Activated naive CD4-positive, alpha-beta T cell treated with anti-CD3 and anti-CD28 coated beads, Interleukin-2, amount 10 ng/mL, durations not matched to agents 7 days and 5 days (primary cell): Measurements from ENCODE around the gene SKIDA1.
A peak's percentile ranks its signal among the peaks of the same experiment; 100 is the strongest.

Experiments used
- CTCF ChIA-PET: fragments of 350-600 bp; sonication (Branson Sonifier 250); formaldehyde crosslinking; loops from one replicate; lab custom pipeline; 2021; ENCODE audit warnings: antibody characterized with exemption; lab: Charles Lee
- DNase-seq: peaks from one replicate; pipeline ENCODE4 v3.0.0-alpha.2; 2020
- H3K27ac Mint-ChIP-seq: one replicate; pipeline ENCODE4 v1.8.0; 2021; ENCODE audit warnings: mild to moderate bottlenecking, moderate library complexity, mixed read lengths
- H3K27me3 Mint-ChIP-seq: one replicate; pipeline ENCODE4 v1.8.0; 2021; ENCODE audit warnings: mild to moderate bottlenecking, mixed read lengths
- H3K36me3 Mint-ChIP-seq: one replicate; pipeline ENCODE4 v1.8.0; 2021; ENCODE audit warnings: mixed read lengths
- H3K4me1 Mint-ChIP-seq: one replicate; pipeline ENCODE4 v1.8.0; 2021; ENCODE audit warnings: mixed read lengths
- H3K4me3 Mint-ChIP-seq: one replicate; pipeline ENCODE4 v1.8.0; 2021; ENCODE audit warnings: mild to moderate bottlenecking, moderate library complexity, mixed read lengths
- H3K9me3 Mint-ChIP-seq: one replicate; pipeline ENCODE4 v1.8.0; 2021; ENCODE audit warnings: mixed read lengths

SKIDA1 gene

DNA sequence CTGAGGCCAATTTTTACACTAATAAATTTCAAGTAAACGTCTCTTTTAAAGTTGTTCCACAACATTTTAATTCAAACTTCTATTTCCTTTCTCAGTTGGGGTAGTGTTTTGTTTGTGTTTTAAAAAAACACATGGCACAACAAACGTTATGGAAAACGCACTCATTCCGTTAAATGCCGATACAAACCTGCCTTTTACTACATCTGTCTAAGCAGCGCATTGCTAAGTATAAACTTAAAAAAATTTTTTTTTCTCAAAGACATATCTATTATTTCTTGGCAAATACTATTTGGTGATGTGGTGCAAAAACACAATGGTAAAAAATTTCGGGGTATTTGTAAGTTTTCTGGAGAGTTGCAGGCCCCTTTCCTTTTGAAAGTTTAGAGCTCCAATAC, 1.4 kb downstream of the SKIDA1 start:
- H3K4me1 Mint-ChIP-seq: peaks cover 54% of the 10 kb centered on the region
- H3K36me3 Mint-ChIP-seq: peaks cover 6% of the 10 kb centered on the region
- H3K4me3 Mint-ChIP-seq: no peak overlapping the region
- no peaks in the 10 kb centered on the region for H3K9me3 Mint-ChIP-seq
- CTCF ChIA-PET: no interaction called here
- no peak overlapping the region for H3K27ac Mint-ChIP-seq
- no peak for DNase-seq
- H3K27me3 Mint-ChIP-seq: peaks cover 77% of the 10 kb centered on the region

DNA sequence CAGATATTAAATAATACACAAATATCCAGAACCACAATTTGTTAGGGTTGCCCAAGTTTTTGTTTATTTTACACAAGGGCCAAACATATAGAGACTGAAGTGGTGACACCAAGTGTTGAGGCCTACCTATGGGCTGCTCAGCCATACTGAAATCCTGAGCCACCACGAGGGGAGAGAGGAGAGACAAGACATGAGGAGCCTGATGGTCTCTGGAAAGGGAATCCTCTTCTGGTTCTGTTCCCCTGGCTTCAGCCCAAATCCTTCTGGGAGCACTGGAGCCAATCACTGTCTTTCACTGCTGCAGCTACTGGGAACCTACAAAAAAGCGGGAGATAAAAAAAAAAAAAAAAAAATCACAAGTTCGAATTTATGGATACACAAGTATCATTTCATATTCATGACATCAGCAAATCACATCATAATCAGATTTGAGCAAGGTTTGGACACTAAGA, 1.9 kb downstream of the SKIDA1 start:
- Mint-ChIP-seq H3K4me3 (no peak overlapping the region), H3K4me1 (peaks cover 60% of the 10 kb centered on the region), H3K27me3 (peaks cover 79% of the 10 kb centered on the region), H3K27ac (no peak overlapping the region), H3K36me3 (peaks cover 6% of the 10 kb centered on the region), H3K9me3 (no peaks in the 10 kb centered on the region)
- DNase-seq: no peak
- CTCF ChIA-PET: no interaction called here

DNA sequence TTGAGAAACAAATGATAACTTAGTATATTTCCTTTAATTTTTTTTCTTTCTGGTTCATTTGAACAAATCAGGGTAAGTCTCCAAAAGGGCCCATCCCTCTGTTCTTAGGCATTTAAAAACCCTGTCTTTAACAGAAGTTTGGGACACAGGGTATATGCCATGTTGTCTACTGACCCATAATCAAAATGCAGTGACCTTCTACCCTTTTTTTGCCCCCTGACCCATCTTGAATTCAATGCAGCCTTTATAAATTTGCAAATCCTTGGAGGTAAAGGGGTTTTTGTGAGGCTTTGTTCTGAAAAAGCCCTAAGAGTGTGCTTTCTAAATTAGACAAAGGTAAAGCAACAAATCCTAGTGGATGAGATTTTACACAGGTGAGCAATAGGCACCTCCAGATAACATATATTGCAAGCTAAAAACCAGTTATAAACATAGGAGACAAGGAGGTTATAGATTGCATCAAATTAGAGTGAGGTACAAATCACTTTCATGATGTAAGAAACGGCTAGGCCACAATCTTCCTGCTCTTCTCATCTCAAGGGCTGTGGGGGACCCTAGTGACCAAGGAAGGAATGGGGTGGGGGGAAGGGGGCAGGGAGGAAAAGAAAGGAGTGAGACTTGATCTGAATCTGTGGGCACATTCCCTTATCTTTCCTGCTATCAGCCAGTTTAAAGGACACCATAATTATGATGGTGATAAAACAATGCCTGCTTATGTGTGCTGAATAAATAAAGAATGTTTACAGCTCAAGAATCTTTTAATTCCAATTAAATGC, 2.7 kb downstream of the SKIDA1 start:
- H3K4me1 Mint-ChIP-seq: peaks cover 61% of the 10 kb centered on the region

DNA sequence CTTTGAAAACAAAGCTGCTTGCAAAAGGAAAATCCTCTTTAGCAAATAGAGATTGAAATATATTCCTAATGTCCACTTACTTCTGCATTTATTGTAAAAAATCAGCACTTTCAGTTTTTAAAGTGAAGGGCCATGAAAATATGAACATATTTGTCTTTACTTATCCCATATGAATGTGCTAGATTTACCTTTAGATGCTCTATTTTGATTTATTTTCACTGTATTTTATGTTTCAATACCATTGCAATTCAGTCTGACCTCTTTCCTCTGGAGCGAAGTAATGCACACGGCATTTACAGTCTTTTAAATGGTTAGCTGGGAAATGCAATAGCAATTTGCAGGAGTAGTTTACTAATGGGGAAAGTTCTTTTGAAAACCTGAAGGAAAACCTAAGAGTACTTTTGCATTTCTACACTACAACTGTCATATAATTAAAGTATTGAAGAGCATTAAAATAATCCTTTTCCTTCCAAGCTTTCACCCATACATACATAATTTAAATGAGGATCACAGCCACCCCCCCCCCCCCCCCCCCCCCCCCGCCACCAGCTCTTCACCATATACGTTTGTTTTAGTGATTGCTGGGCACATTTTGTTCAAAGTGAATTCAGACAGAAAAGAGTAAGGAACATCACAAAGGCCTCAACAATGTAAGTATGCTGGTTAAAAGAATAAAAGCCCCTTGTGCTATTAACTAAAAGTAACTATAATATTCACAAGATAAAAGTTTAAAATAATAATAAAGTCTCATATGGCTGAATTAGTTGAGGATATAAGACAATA, 3.5 kb downstream of the SKIDA1 start:
- Mint-ChIP-seq H3K27me3 (peaks cover 79% of the 10 kb centered on the region), H3K36me3 (peaks cover 6% of the 10 kb centered on the region), H3K4me1 (peaks cover 62% of the 10 kb centered on the region), H3K4me3 (no peak overlapping the region), H3K9me3 (no peaks in the 10 kb centered on the region), H3K27ac (no peak overlapping the region)
- CTCF ChIA-PET: interaction anchor here (0.6 to 1.5 kb wide), 3 partner anchors 11 to 211 kb away, joined by 3 to 5 read pairs (median 3); no protein-coding TSS in a partner anchor
- no peak for DNase-seq

More for the DNA sequence above, 2.7 kb downstream of the SKIDA1 start:
- no peak for DNase-seq
- CTCF ChIA-PET: interaction anchor here (0.6 kb wide), 2 partner anchors 10 to 42 kb away, joined by 3 read pairs; no protein-coding TSS in a partner anchor
- H3K36me3 Mint-ChIP-seq: peaks cover 6% of the 10 kb centered on the region
- H3K27me3 Mint-ChIP-seq: peaks cover 79% of the 10 kb centered on the region
- no peak overlapping the region for H3K4me3 Mint-ChIP-seq
- no peak overlapping the region for H3K27ac Mint-ChIP-seq
- no peaks in the 10 kb centered on the region for H3K9me3 Mint-ChIP-seq

DNA sequence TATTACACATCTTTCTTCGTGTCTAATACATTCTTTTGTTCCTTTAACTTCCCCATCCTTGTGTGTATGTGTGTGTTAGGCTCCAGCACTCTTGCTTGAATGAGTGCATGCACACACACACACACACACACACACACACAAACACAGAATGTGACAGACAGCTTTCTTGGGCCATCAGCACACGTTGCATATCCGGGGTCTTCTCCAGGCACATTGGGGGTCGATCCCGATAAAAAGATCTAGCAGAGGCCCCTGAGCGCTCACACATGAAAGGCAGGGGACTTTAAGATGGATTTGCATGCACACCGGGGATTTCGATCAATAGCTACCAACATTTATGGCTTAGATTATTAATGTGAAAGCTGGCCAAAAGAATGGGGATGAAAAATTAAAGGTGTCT, 4.5 kb downstream of the SKIDA1 start:
- H3K27ac Mint-ChIP-seq: no peak overlapping the region
- no peaks in the 10 kb centered on the region for H3K9me3 Mint-ChIP-seq
- peaks cover 6% of the 10 kb centered on the region for H3K36me3 Mint-ChIP-seq
- peaks cover 56% of the 10 kb centered on the region for H3K4me1 Mint-ChIP-seq
- CTCF ChIA-PET: interaction anchor here (1.5 to 3.5 kb wide), 2 partner anchors 24 to 212 kb away, joined by 5 to 25 read pairs; no protein-coding TSS in a partner anchor
- peaks cover 78% of the 10 kb centered on the region for H3K27me3 Mint-ChIP-seq
- H3K4me3 Mint-ChIP-seq: no peak overlapping the region
- DNase-seq: no peak

DNA sequence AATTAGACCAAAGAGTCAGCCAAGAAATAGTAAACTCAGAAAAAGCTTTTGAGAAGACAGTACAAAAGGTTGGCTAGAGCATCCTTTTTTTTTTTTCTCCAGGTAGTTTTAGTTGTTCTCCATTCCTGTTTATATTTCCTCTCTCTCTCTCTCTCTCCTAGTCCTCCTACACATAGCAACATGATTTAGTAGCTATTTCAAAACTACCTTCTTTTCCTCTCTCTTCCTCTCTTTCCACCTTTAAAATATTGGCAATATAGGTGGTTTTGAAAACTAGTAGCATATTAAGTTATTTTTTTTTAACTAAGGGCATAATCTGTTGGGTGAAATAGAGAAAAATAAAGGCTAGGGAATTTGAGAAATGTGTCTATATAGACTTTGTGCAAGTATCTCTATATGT, 5.0 kb downstream of the SKIDA1 start:
- no peaks in the 10 kb centered on the region for H3K9me3 Mint-ChIP-seq
- H3K4me3 Mint-ChIP-seq: peak overlapping the region; percentile 33
- H3K36me3 Mint-ChIP-seq: peaks cover 6% of the 10 kb centered on the region
- H3K27me3 Mint-ChIP-seq: peaks cover 79% of the 10 kb centered on the region
- peaks cover 58% of the 10 kb centered on the region for H3K4me1 Mint-ChIP-seq
- no peak overlapping the region for H3K27ac Mint-ChIP-seq
- no peak for DNase-seq
- CTCF ChIA-PET: interaction anchor here (1.5 to 3.5 kb wide), 2 partner anchors 23 to 212 kb away, joined by 5 to 25 read pairs; no protein-coding TSS in a partner anchor

DNA sequence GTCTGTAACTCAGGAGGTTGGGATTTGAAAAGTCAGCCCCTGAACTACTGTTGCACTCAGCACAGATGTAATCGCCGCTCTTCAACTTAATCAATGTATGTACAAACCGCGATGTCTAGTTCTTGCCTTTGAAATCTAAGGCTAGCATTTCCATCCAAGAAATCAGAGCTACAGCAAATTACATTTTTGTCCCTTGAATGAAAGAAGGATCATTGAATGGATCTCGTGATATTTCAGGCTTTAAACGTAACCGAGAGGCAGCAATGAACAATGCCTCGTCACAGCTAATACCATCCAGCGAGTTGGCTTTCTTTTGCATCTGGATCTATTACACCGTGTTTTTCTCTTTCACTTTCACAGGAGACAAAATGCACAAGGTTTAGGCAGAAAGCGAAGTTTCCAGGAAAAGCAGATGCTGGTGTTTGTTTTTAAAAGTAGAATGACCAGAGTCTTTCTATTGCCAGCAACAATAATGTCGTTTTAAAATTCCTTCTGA, 5.5 kb downstream of the SKIDA1 start:
- Mint-ChIP-seq H3K4me3 (peak overlapping the region; percentile 79), H3K27ac (peak overlapping the region; percentile 46), H3K36me3 (peaks cover 3% of the 10 kb centered on the region), H3K27me3 (peaks cover 79% of the 10 kb centered on the region), H3K9me3 (no peaks in the 10 kb centered on the region), H3K4me1 (peaks cover 52% of the 10 kb centered on the region)
- peak; percentile 45 for DNase-seq
- CTCF ChIA-PET: interaction anchor here (1.5 to 3.5 kb wide), 2 partner anchors 23 to 212 kb away, joined by 5 to 25 read pairs; no protein-coding TSS in a partner anchor

DNA sequence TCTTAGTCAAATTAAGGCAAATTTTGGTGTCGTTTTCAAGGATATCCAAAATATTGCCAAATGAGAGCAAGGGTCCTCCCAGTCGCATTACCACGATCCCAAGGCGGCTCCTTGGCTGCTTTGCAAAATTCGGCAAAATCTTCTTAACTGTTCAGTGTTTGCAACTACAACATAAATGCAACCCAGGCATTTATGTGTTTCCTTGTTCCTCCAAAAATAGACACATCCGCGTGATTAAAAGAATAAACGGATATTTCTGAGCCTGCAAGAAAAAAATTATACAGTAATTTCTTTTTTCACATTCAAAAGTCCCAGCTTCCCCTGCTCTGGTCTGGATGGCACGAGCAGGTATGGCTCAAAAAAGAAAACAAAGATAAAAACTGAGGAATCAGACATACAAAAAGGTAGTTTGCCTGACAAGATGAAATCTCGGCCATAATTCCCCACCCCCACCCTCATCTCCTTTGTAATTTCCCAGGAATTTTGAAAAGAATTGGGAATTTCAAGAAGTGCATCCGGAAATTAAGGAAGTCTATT, 6.0 kb downstream of the SKIDA1 start:
- Mint-ChIP-seq H3K27ac (peak overlapping the region; percentile 54), H3K9me3 (no peaks in the 10 kb centered on the region), H3K4me1 (peaks cover 47% of the 10 kb centered on the region), H3K4me3 (peak overlapping the region; percentile 79), H3K27me3 (peaks cover 79% of the 10 kb centered on the region), H3K36me3 (peaks cover 3% of the 10 kb centered on the region)
- CTCF ChIA-PET: interaction anchor here (3.5 kb wide), 1 partner anchor 22 kb away, joined by 25 read pairs; no protein-coding TSS in a partner anchor
- no peak for DNase-seq

DNA sequence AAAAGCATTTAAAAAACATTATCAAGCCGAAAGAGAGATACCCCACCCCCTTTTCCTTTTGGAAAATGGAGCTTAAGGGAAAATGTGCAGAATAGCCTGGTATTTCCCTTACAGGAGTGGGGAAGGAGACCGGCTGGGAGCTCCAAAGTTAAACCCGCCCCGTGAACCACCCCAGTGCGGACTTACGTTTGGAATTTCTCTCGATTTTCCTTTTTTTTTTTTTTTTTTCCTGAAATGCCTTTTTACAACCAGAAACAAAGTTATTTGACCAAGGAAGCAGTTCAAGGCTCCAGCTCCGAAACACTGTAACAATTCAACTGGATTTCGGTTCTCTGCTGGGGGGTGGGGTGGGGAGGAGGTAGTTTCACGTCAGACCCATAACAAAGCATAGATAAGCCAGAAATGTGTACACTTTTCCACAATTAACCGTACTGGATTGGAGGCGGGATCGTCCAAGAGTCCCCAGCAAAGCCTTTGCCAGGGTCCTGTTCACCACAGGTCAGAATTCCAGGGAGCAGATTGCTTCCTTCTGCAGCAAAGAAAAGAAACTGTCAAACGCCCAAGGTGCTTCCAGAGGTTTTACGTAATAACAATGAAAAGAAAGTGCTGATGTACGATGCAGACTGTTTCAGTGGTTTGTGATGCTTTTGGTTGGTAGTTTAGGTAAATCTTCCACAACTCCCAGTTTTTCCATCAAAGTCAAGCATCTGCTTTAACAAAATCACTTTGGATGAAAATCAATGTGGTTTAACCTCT, 6.7 kb downstream of the SKIDA1 start:
- peaks cover 47% of the 10 kb centered on the region for H3K4me1 Mint-ChIP-seq
- peak overlapping the region; percentile 79 for H3K4me3 Mint-ChIP-seq
- CTCF ChIA-PET: interaction anchor here (3.5 kb wide), 1 partner anchor 22 kb away, joined by 25 read pairs; no protein-coding TSS in a partner anchor
- DNase-seq: no peak
- H3K27ac Mint-ChIP-seq: no peak overlapping the region
- peaks cover 84% of the 10 kb centered on the region for H3K27me3 Mint-ChIP-seq
- H3K9me3 Mint-ChIP-seq: no peaks in the 10 kb centered on the region
- peaks cover 3% of the 10 kb centered on the region for H3K36me3 Mint-ChIP-seq

DNA sequence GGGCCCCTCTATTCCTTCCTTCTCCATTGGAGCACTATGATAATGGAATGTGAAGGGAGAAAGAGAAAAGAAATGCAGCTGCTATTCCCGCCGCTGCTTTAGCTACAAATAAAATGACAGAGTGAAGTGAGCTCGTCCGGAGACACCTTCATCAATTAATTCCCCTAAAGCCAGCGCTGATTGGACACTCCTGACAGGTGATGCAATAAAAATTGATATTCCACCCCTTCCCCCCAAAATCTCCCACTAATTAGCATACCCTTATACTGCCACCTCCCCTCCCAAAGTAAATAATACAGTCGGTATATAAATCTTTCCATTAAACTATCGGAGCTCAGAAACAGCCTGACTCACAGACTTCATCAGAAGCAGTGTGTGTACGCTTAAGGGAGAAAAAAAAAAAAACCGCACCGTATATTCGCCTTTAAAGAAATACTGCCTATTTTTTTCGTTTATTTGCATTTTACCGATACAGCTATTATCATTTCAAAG, 7.3 kb downstream of the SKIDA1 start:
- no peaks in the 10 kb centered on the region for H3K9me3 Mint-ChIP-seq
- CTCF ChIA-PET: interaction anchor here (3.5 kb wide), 1 partner anchor 21 kb away, joined by 25 read pairs; no protein-coding TSS in a partner anchor
- peaks cover 44% of the 10 kb centered on the region for H3K4me1 Mint-ChIP-seq
- peak overlapping the region; percentile 79 for H3K4me3 Mint-ChIP-seq
- peaks cover 3% of the 10 kb centered on the region for H3K36me3 Mint-ChIP-seq
- DNase-seq: no peak
- peaks cover 85% of the 10 kb centered on the region for H3K27me3 Mint-ChIP-seq
- peak overlapping the region; percentile 12 for H3K27ac Mint-ChIP-seq

DNA sequence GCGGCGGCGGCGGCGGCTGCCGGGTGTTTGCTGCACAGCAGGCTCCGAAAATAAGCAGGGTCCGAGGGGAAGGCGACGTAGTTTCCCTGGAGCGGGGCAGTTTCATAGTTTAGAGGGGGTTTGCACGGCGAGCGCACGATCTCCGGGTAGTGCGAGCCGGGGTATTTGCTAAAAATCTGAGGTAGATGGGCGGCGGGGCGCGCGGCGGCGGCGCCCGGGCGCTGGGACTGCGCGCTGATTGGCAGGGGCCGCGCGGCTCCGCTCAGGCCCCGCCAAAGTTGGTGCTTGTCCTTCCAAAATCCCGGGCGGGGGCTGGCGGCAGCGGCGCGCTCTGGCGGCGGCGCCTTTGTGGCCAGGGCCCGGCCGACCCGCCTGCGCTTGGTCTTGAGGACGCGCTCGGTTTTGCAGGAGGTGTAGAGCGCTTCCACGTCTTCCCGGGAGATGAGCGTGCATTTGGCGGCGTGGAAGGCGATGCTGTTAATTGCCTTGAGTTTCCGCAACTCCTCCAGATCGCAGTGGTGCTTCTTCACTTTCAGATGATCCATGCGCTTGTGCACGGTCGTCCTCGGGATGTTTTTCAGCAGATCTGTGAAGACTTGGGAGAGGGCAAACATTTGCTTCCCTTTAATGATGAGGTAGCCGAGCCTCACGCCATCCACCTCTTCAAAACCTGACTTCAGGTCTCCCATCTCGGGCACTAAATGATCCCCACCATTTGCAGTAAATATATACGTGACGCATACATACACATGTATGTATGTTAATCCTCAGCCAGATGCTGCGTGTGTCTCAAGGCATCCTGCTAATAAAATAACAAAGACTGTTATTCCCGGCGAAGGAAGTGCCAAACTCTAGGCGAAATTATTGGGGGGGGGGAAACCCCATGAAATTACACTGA, 8.1 kb downstream of the SKIDA1 start:
- Mint-ChIP-seq H3K4me1 (peaks cover 44% of the 10 kb centered on the region), H3K4me3 (peak overlapping the region; percentile 79), H3K36me3 (peaks cover 3% of the 10 kb centered on the region), H3K9me3 (no peaks in the 10 kb centered on the region), H3K27ac (no peak overlapping the region), H3K27me3 (peaks cover 85% of the 10 kb centered on the region)
- CTCF ChIA-PET: interaction anchor here (3.5 kb wide), 1 partner anchor 20 kb away, joined by 25 read pairs; no protein-coding TSS in a partner anchor
- peak; percentile 49 for DNase-seq
